ENCODE data around the gene GSKIP.

Gene GSKIP

DNA sequence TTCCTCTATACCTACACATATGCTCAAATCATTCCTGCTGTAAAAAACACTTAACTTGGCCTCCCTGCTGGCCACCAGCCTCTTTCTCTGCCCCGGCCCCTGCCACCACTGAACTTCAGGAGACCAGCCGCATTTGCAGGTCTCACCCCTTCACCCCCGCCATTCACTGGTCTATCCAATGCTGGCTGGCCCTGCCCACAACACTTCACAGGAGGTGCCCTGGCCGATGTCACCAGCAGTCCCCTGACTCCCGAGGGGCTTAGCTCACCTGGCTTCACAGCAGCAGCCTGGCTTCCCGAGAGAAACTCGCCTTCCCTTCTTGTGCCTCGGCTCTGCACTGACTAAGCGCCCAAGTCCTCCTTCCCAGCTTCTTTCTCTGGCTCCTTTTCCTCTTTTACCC is 36.1 kb downstream of the GSKIP start:
- H3K27ac ChIP-seq = no peak overlapping the region
- TF ChIP-seq, protein P1, sequence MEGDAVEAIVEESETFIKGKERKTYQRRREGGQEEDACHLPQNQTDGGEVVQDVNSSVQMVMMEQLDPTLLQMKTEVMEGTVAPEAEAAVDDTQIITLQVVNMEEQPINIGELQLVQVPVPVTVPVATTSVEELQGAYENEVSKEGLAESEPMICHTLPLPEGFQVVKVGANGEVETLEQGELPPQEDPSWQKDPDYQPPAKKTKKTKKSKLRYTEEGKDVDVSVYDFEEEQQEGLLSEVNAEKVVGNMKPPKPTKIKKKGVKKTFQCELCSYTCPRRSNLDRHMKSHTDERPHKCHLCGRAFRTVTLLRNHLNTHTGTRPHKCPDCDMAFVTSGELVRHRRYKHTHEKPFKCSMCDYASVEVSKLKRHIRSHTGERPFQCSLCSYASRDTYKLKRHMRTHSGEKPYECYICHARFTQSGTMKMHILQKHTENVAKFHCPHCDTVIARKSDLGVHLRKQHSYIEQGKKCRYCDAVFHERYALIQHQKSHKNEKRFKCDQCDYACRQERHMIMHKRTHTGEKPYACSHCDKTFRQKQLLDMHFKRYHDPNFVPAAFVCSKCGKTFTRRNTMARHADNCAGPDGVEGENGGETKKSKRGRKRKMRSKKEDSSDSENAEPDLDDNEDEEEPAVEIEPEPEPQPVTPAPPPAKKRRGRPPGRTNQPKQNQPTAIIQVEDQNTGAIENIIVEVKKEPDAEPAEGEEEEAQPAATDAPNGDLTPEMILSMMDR (IDR thresholded peaks at IDR 0.05) = no peak
- H3K27me3 ChIP-seq = peaks cover 0 to 23% of the 10 kb centered on the region in 2 donors
- no peaks in the 10 kb centered on the region for H3K4me1 ChIP-seq
- no peak for DNase-seq
- intact Hi-C loops (cut with DNase I; ENCODE audit: low total_unique reads) = no loop called here
- H3K9me3 ChIP-seq = no peaks in the 10 kb centered on the region
- no peaks in the 10 kb centered on the region for H3K36me3 ChIP-seq
- H3K4me3 ChIP-seq = no peak overlapping the region

DNA sequence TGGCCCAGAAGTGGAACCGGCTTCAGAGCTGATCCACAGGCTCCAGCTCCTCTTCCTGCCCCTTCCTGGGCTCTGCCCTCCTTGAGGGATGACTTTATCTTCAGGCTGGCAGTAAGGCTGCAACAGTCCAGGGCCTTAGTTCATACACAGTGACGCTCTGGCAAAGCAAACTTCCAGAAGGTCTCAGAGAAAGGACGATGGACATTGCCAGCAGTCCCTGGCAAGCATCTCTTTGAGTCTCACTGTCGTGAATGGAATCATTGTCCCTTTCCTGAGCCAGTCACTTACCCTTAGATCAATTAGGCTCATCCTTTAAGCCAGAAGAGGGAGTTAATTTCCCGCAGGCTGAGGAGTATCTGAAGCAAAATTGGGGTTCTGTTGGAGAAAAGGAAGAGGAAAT is 37.2 kb downstream of the GSKIP start:
- TF ChIP-seq, protein P1 (IDR thresholded peaks at IDR 0.05) = no peak
- intact Hi-C loops (cut with DNase I; ENCODE audit: low total_unique reads) = no loop called here
- Histone ChIP-seq H3K9me3 (no peaks in the 10 kb centered on the region), H3K36me3 (no peaks in the 10 kb centered on the region), H3K4me1 (no peaks in the 10 kb centered on the region), H3K4me3 (no peak overlapping the region), H3K27ac (no peak overlapping the region), H3K27me3 (peaks cover 0 to 23% of the 10 kb centered on the region in 2 donors)
- no peak for DNase-seq

DNA sequence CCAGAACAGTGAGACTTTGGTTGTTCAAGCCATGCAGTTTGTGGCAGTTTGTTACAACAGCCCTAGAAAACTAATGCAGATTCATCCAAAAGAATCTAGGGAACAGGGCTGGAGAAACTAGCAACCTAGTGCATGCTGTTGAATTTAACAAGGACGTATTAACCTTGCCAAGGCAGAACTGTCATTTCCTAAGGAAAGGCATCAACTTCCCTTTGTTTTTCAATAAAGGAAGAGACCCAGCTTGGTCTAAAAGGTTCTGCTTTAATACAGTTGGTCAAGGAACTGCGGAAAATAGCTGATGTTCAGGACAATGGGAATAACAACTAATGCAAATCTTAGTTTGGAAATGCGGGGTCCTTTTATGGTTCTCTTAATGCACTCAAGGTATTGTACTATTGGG is 40.1 kb downstream of the GSKIP start:
- intact Hi-C loops (cut with DNase I; ENCODE audit: low total_unique reads) = no loop called here
- Histone ChIP-seq H3K4me3 (no peak overlapping the region), H3K36me3 (no peaks in the 10 kb centered on the region), H3K9me3 (no peaks in the 10 kb centered on the region), H3K27me3 (peaks cover 0 to 28% of the 10 kb centered on the region in 2 donors), H3K4me1 (no peaks in the 10 kb centered on the region), H3K27ac (no peak overlapping the region)
- TF ChIP-seq, protein P1 (IDR thresholded peaks at IDR 0.05) = no peak
- no peak for DNase-seq

DNA sequence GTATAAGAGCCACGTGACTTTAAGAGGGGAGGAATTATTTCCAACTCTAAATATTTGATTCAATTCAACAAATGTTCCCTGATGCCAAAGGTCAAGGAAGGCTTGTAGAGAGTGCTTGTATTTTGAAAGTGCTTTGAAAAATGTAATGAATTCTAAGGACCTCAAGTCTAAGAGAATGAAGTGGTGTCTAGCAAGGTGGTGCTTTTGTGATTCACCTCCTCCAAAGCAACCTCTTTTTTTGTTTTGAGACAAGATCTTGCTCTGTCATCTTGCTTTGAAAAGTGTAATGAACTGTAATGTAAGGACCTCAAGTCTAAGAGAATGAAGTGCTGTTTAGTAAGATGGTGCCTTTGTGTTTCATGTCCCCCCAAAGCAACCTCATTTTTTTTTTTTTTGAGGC is 42.4 kb downstream of the GSKIP start:
- intact Hi-C loops (cut with DNase I; ENCODE audit: low total_unique reads) = no loop called here
- H3K4me3 ChIP-seq = no peak overlapping the region
- H3K36me3 ChIP-seq = no peaks in the 10 kb centered on the region
- TF ChIP-seq, protein P1 (IDR thresholded peaks at IDR 0.05) = no peak
- no peaks in the 10 kb centered on the region for H3K4me1 ChIP-seq
- DNase-seq = no peak
- peaks cover 0 to 22% of the 10 kb centered on the region in 2 donors for H3K27me3 ChIP-seq
- H3K27ac ChIP-seq = no peak overlapping the region
- H3K9me3 ChIP-seq = no peaks in the 10 kb centered on the region

DNA sequence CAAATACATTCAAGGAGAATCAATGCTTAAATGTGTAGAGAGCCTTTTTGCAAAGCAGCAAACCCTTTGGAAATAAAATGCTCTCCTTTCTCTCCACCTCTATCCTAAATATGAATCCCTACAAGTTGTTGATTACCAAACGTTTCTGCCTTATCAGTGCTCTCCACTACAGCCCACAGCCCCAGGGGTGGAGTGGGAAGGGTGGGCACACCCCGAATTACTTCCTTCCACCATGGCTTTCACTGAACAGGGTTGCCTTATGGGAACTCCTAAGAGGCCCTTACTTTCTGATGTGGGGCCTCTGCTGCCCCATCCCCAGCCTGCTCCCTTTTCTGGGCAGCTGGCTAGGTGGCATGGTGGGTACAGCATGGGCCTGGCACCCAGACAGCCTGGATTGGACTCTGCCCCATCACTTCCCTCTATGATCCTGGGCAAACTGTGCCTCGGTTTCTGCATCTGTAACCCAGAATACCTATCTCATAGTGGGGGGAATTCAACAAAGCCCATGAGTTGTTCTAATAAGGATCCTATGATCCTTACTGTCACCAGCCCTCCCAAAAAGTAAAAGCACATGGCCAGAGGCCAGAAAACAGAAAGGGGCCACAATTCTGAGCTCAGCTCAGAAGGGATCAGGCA is 44.7 kb downstream of the GSKIP start:
- intact Hi-C loops (cut with DNase I; ENCODE audit: low total_unique reads) = no loop called here
- Histone ChIP-seq H3K9me3 (no peaks in the 10 kb centered on the region), H3K4me3 (no peak overlapping the region), H3K4me1 (no peaks in the 10 kb centered on the region), H3K27me3 (peaks cover 0 to 13% of the 10 kb centered on the region in 2 donors), H3K27ac (no peak overlapping the region), H3K36me3 (no peaks in the 10 kb centered on the region)
- DNase-seq = no peak
- TF ChIP-seq, protein P1 (IDR thresholded peaks at IDR 0.05) = no peak

DNA sequence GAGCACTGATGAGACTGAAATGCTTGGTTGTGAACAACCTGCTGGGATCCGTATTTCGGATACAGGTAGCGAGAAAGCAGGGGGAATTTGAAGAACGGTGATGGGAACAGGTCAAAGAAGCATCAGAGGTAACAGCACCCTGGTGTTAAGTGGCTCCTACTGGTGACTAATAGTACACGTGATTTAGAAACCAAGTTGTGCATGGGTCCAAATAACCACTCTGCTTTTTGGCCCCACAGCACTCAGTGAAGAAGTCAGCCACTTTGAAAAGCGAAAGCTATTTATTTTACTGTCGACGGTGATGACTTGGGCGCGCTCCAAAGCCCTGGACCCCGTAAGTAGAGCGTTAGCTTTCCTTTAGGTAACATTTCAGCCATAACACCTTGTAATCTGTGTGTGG is 45.3 kb downstream of the GSKIP start:
- TF ChIP-seq, protein P1 (IDR thresholded peaks at IDR 0.05) = no peak
- Histone ChIP-seq H3K4me1 (no peaks in the 10 kb centered on the region), H3K4me3 (no peak overlapping the region), H3K36me3 (no peaks in the 10 kb centered on the region), H3K9me3 (no peaks in the 10 kb centered on the region), H3K27ac (no peak overlapping the region), H3K27me3 (peaks cover 0 to 13% of the 10 kb centered on the region in 2 donors)
- intact Hi-C loops (cut with DNase I; ENCODE audit: low total_unique reads) = no loop called here
- no peak for DNase-seq

Data from tibial artery (tissue), 4 donors.